ENCODE data around the gene PLPPR4.

DNA sequence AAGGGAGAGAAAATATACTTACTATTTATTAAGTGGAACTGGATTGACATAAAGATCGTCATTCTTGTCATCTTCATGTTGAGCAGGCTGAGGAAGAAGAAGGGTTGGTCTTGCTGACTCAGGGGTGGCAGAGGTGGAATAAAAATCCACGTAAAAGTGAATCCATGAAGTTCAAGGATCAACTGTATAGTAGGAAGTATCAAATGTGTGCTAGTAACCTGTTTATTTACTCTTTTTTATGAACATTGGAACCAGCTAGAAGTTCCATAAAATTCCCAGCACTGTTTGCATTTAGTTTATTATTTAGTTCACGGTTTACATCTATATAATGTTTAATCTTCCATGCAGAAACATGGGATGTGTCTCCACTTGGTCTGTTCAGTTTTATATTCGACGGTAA is 70.7 kb downstream of the PLPPR4 start:
- TF ChIP-seq, protein P1, sequence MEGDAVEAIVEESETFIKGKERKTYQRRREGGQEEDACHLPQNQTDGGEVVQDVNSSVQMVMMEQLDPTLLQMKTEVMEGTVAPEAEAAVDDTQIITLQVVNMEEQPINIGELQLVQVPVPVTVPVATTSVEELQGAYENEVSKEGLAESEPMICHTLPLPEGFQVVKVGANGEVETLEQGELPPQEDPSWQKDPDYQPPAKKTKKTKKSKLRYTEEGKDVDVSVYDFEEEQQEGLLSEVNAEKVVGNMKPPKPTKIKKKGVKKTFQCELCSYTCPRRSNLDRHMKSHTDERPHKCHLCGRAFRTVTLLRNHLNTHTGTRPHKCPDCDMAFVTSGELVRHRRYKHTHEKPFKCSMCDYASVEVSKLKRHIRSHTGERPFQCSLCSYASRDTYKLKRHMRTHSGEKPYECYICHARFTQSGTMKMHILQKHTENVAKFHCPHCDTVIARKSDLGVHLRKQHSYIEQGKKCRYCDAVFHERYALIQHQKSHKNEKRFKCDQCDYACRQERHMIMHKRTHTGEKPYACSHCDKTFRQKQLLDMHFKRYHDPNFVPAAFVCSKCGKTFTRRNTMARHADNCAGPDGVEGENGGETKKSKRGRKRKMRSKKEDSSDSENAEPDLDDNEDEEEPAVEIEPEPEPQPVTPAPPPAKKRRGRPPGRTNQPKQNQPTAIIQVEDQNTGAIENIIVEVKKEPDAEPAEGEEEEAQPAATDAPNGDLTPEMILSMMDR (IDR thresholded peaks at IDR 0.05; ENCODE audit: poor library complexity), result no peak
- TF ChIP-seq EZH2phosphoT487 (IDR thresholded peaks at IDR 0.05; ENCODE audit: low read depth, severe bottlenecking, unreplicated experiment) (no peak), EZH2 (IDR thresholded peaks at IDR 0.05; ENCODE audit: borderline replicate concordance) (no peak)
